GM18868 (cell line): Measurements from ENCODE around the gene MBNL1.
"Not testable (repeated sequence)": the region's sequence is repeated elsewhere in the genome, so short reads cannot be mapped to it uniquely, and the experiment has no call there.

Experiments used
- ATAC-seq: cut with Tn5 transposase; IDR thresholded peaks from one replicate; pipeline ENCODE4 v1.9.1; 2021; ENCODE audit warnings: mild to moderate bottlenecking, moderate library complexity; ENCODE audit not compliant: unreplicated experiment

Gene MBNL1

GRCh38 chr3:152372633-152373032, 103.9 kb downstream of the MBNL1 start:
- not testable (repeated sequence) for ATAC-seq

DNA sequence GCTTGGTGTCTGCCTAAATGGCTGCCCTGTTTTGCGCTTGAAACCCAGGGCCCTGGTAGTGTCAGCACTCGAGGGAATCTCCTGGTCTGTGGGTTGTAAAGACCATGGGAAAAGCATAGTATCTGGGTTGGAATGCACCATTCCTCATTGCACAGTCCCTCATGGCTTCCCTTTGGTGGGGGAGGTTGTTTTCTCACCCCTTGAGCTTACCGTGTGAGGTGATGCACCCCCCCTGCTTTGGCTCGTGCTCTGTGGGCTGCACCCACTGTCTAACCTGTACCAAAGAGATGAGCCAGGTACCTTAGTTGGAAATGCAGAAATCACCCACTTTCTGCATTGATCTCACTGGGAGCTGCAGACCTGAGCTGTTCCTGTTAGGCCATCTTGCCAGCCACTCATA, 104.7 kb downstream of the MBNL1 start:
- ATAC-seq, result no peak

- ATAC-seq, result peak; percentile 53
Observed at GRCh38 chr3:152374262-152374990, 105.7 kb downstream of the MBNL1 start.

DNA sequence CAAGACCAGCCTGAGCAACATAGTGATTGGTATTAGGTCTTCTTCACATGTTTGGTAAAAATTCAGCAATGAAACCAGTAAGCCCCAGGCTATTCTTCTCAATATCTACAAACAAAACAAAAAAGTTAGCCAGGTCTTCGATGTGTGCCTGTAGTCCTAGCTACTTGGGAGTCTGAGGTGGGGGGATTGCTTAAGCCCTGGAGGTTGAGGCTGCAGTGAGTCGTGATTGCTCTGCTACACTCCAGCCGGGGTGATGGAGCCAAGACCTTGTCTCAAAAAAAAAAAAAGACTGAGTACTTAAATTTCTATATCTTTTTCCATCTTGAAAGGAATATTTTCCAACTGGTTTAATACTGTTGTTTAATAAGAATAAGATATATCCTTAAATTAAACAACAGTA, 106.8 kb downstream of the MBNL1 start:
- no peak for ATAC-seq

DNA sequence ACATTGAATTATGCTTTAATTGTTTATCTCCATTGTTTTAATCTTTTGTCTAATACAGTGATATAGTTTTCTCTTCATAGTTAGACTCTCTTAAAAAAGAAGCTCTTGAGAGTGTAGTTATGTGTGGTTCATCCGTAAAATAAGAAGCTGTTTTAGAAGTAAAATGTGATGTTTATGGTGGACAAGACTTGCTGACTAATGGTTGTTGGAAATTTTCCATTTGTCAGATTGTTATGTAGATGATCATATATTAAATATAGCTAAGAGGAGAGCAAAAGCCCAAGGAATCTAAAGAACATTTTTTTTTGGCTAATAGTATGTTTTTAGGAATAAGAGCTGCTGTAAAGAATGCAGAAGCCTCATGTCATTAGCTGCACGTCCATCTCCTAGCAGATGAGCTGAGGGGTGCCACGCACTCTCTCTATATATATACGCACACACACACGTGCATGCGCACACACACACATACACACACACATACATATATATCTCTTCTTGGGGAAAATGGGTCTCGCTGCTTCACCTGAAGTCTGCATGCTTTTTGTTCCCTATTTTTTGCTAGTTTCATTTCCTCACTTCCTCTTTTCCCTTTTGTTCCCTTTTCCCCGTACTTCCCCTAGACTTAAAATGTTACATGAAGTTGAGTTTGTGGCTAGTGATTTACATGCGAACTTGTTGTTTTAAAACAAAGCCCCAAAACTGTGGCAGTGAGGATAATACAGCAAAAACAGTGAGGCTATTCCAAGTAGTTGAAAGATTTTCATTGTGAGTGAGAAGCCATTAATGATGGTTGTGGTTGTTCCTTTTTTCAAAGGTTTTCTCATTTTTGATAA, 107.8 kb downstream of the MBNL1 start:
- ATAC-seq, result peak; percentile 78

GRCh38 chr3:152377184-152377570, 108.4 kb downstream of the MBNL1 start:
- peak; percentile 13 for ATAC-seq

DNA sequence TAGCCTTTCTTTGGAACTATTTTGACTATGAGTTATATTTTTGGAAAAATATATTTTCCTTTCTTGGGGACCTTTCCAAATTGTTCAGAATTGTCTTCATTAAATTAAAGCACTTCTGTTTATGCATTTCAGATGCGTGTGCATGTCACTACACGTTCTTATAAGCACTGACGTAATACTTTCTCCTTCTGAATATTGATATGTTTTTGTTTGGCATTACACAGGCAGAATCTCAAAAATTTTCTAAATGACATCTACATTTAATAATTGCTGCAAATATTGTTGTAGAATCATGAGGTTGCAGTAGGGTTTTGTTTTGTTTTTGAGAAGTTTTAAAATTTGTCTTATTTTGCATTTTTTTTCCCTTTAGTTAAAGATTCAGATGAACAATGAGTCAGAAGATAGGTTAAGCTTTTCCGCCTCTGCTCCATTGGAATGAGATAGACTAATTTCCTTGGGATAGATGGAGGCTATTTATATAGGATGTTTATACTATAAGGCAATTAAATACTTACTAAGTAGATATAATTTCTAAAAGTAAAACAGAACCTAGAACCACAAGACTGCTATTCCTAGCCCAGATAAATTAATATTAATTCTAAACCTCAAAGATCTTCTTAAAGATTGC, 110.8 kb downstream of the MBNL1 start:
- ATAC-seq, result no peak

DNA sequence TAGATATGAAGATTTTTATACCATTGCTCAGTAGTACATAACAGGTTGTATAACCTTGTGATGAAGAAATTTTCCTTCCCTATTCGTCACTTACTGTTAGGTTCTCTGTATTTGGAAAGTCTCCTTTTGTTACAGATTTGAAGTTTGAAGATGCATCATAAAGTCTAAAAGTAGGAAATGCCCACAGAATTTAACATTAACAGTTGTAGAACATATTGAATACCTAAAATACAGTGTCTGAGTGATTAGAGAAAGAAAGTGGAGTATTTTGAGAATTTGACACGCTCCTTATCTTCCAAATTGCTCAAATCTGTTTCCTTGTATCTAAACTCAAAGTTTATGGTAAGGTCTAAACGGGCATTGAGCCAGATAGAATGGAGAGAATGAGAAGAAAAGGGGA, 111.3 kb downstream of the MBNL1 start:
- ATAC-seq, result no peak

- ATAC-seq, result peak; percentile 22
Observed at GRCh38 chr3:152381881-152382295, 113.2 kb downstream of the MBNL1 start.

DNA sequence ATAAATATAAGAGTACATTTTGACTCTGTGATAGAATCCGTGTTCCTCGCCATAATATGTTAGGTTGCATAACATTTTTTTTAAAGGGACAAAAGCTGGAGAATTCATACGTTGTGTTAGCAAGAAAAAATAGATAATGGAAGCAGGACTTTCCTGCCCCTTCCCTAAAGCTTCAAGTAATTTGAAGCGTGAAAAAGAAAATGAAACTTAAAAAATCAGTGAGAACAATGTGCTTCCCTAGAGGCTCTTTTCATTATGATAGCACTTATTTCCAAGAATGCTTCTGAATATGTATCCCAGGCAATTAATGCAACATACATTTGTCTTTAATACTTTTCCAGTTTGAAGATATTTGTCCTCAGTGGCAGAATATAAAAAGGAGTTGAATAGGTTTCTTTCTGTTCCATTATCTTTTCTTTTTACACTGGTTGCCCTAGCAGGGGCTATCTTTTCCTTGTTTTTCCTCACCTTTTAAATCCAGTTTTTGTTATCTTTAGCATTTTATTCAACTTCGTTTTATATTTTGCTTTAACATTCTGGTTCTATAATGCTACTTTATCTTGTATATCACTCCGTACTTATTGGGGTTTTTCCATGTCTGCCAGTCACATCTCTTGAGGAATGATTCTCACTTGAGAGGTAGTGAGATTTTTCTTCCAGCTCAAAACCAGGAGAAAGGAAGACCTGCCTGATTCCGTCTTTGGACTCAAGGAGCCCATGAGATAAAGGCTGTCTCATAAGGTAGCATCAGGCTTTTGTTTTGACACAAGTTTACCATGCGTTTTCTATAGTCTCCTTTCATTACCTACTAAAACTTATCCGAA, 113.8 kb downstream of the MBNL1 start:
- peak; percentile 41 for ATAC-seq

DNA sequence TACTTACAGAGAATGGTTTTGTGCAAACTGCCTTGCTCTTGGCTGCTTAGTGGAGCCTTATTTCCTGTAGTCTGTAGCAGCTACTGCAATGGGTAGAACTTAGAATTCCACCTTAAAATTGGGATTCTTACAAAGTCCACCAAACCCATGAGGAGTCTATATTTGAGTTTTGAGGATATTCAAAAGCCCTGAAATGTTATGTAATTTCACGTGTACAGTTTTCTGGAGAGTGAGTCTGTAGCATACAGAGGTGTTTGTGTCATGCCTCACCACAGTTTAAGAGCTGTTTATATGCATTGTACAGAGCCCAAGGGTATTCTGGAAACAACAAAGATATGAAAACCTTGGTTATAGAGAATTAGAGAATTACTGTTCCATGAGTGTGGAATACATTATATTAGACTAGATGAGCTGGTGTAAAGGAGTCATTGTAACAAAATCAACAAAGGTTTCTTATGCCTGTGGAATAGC, 114.4 kb downstream of the MBNL1 start:
- peak; percentile 20 for ATAC-seq

- peak; percentile 30 for ATAC-seq
Observed at GRCh38 chr3:152384412-152384811, 115.7 kb downstream of the MBNL1 start.

- no peak for ATAC-seq
Observed at GRCh38 chr3:152385761-152386160, 117.0 kb downstream of the MBNL1 start.

DNA sequence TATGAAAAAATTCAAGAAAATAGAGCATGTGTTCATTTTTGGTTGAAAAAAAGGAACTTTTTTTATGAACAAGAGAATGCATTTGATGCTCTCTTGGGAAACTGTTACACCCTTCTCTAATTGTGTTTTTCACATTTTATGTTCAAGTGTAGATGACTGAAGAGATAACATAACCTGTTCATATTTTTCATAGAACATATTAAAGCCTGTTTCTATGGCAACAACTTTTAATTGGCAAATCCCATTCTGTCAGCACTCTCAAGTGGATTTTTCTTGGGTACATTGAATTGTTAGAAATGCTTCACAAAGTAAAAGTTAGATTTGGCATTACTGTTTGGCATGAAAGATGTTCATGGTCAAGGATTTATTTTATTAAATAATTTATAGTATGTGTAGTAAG, 117.5 kb downstream of the MBNL1 start:
- no peak for ATAC-seq

- ATAC-seq, result no peak
Observed at GRCh38 chr3:152388631-152389030, 119.9 kb downstream of the MBNL1 start.

GRCh38 chr3:152389316-152389934, 120.7 kb downstream of the MBNL1 start:
- no peak for ATAC-seq

DNA sequence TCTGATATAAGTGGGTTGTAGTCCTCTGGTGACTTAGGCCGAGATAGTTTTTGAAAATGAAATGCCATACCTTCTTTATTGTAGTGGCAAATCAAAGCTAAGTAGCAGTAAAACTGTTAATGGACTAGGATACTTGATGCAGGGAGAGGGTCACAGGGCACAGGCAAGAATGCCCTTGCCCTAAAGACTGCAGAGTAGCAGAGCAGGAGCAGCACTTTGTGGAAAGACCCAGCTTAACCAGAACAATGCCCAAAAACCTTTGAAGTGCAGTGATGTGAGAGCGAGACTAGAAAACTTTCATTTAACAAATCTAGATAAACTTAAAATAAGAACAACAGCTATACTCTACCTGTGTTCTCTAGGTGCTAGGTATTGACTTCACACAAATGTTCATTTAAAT, 121.9 kb downstream of the MBNL1 start:
- peak; percentile 62 for ATAC-seq

DNA sequence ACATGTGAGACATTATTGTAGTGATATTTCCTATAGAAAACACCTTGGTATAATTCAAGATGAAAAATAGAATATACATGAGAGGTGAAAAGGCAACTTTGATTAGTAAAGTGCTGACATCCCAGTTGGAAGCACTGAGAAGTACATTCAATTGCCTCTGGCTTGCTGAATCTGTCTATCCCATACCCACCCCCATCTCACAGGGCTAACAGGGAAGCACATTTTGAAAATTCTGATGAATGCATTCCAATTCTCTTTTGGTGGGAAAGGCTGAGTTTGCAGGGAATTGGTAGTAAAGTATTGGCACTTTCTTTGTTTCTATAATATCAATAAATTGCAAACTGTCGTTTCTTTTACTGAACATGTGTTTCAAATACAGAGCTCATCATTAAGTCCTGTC, 122.9 kb downstream of the MBNL1 start:
- no peak for ATAC-seq

GRCh38 chr3:152392272-152392880, 123.6 kb downstream of the MBNL1 start:
- no peak for ATAC-seq

GRCh38 chr3:152394246-152394645, 125.5 kb downstream of the MBNL1 start:
- ATAC-seq, result no peak
